ENCODE measurements around the gene OR10G8.

DNA sequence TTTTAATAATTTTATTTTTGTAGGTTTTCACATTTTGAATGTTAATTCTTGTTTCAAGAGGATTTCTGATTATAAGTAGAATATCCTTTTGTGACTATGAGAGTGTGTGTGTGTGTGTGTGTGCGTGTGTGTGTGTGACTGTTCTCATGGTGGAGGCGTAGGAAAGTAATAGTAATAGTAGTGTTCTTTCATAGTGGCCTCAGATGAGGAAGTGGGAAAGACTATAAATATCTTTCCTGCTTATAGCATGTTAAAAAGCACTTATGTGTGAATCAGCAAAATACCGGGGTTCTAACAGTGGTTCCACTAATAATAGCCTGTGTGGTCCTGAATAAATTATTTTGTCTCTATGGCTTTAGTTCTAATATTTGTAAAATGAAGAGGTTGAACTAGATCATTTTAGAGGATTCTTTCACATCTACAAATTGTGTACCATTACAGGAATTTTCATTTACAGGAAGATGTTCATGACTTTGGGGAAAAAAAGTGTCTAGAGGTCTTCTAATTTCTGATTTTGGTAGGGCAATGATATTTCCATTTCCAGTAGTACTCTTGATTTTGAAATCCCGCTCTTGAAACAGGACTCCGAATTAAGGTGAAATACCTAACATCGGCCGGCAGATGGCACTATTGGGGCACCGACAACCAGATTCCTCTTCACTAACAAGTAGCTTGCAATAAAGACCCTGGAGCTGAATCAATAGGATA, 44.5 kb downstream of the OR10G8 start:
- TF ChIP-seq, protein P1, sequence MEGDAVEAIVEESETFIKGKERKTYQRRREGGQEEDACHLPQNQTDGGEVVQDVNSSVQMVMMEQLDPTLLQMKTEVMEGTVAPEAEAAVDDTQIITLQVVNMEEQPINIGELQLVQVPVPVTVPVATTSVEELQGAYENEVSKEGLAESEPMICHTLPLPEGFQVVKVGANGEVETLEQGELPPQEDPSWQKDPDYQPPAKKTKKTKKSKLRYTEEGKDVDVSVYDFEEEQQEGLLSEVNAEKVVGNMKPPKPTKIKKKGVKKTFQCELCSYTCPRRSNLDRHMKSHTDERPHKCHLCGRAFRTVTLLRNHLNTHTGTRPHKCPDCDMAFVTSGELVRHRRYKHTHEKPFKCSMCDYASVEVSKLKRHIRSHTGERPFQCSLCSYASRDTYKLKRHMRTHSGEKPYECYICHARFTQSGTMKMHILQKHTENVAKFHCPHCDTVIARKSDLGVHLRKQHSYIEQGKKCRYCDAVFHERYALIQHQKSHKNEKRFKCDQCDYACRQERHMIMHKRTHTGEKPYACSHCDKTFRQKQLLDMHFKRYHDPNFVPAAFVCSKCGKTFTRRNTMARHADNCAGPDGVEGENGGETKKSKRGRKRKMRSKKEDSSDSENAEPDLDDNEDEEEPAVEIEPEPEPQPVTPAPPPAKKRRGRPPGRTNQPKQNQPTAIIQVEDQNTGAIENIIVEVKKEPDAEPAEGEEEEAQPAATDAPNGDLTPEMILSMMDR (conservative IDR thresholded peaks at IDR 0.05; ENCODE audit: low read length), result peak; percentile 95
- no peak for TF ChIP-seq EZH2phosphoT487 (IDR thresholded peaks at IDR 0.05; ENCODE audit: borderline replicate concordance, low read depth, low read length)
